Mesenteric fat pad (tissue), 1 donor: ENCODE data around the gene TTLL13. TPM values are rescaled to one million over a fixed set of nuclear protein-coding genes. Genes with fewer than 3 reads are reported as not detected.
"Not testable (repeated sequence)": the region's sequence is repeated elsewhere in the genome, so short reads cannot be mapped to it uniquely, and the experiment has no call there.

ENCODE experiments used
- DNase-seq: peaks from one replicate; pipeline ENCODE4 v3.0.0-alpha.2; 2020; ENCODE audit warnings: low spot score
- total RNA-seq: library from RNA; stranded (reverse); fragmentation: NEBNext Ultra II Directional; extraction: Animal tissue kit (Norgen Biotek cat#: 25700); gene quantifications from one replicate; pipeline ENCODE4 v1.2.1, GENCODE V29; 2021
- donor health status: DM: yes; HTN: yes; CAD: no.

The TTLL13 gene
- total RNA-seq, 1 donor from 2014 or later = not detected

GRCh38 chr15:90278467-90278866, 29.1 kb downstream of the TTLL13 start:
- DNase-seq = not testable (repeated sequence)

GRCh38 chr15:90280743-90281142, 31.4 kb downstream of the TTLL13 start:
- DNase-seq = not testable (repeated sequence)

GRCh38 chr15:90281637-90282036, 32.3 kb downstream of the TTLL13 start:
- not testable (repeated sequence) for DNase-seq

GRCh38 chr15:90286678-90287077, 37.3 kb downstream of the TTLL13 start:
- no peak for DNase-seq

GRCh38 chr15:90287101-90287500, 37.7 kb downstream of the TTLL13 start:
- no peak for DNase-seq

- no peak for DNase-seq
Observed at GRCh38 chr15:90287946-90288345, 38.6 kb downstream of the TTLL13 start.

- no peak for DNase-seq
Observed at GRCh38 chr15:90291679-90292356, 42.5 kb downstream of the TTLL13 start.

GRCh38 chr15:90293040-90293810, 43.9 kb downstream of the TTLL13 start:
- DNase-seq = not testable (repeated sequence)

GRCh38 chr15:90294159-90294558, 44.8 kb downstream of the TTLL13 start:
- DNase-seq = no peak

- peak; percentile 71 for DNase-seq
Observed at GRCh38 chr15:90294601-90295269, 45.4 kb downstream of the TTLL13 start.

GRCh38 chr15:90295270-90295648, 45.9 kb downstream of the TTLL13 start:
- DNase-seq = peak; percentile 68

GRCh38 chr15:90296316-90296884, 47.0 kb downstream of the TTLL13 start:
- not testable (repeated sequence) for DNase-seq

GRCh38 chr15:90297021-90297420, 47.7 kb downstream of the TTLL13 start:
- no peak for DNase-seq

GRCh38 chr15:90300541-90300940, 51.2 kb downstream of the TTLL13 start:
- DNase-seq = no peak

- no peak for DNase-seq
Observed at GRCh38 chr15:90300988-90301706, 51.8 kb downstream of the TTLL13 start.

- DNase-seq = no peak
Observed at GRCh38 chr15:90301707-90302300, 52.4 kb downstream of the TTLL13 start.

- not testable (repeated sequence) for DNase-seq
Observed at GRCh38 chr15:90305355-90305754, 56.0 kb downstream of the TTLL13 start.

- no peak for DNase-seq
Observed at GRCh38 chr15:90305932-90306331, 56.6 kb downstream of the TTLL13 start.

- DNase-seq = peak; percentile 37
Observed at GRCh38 chr15:90306560-90306959, 57.2 kb downstream of the TTLL13 start.

GRCh38 chr15:90307661-90308060, 58.3 kb downstream of the TTLL13 start:
- DNase-seq = peak; percentile 37

GRCh38 chr15:90309020-90309419, 59.7 kb downstream of the TTLL13 start:
- peak; percentile 16 for DNase-seq
